HG02623 (cell line): Measurements from ENCODE around the gene SASH1.

Experiments used
- ATAC-seq: cut with Tn5 transposase; IDR thresholded peaks from one replicate; pipeline ENCODE4 v1.9.1; 2021; ENCODE audit warnings: moderate library complexity; ENCODE audit not compliant: unreplicated experiment

Gene SASH1

GRCh38 chr6:148487461-148487860 is 144.8 kb downstream of the SASH1 start:
- ATAC-seq: no peak

GRCh38 chr6:148491638-148492251 is 149.1 kb downstream of the SASH1 start:
- ATAC-seq: no peak

GRCh38 chr6:148492654-148493290 is 150.1 kb downstream of the SASH1 start:
- no peak for ATAC-seq

GRCh38 chr6:148493424-148493823 is 150.8 kb downstream of the SASH1 start:
- ATAC-seq: no peak

- ATAC-seq: no peak
These were observed 151.6 kb downstream of the SASH1 start for GRCh38 chr6:148494226-148494625.

- no peak for ATAC-seq
These were observed 152.4 kb downstream of the SASH1 start for GRCh38 chr6:148495029-148495428.

- no peak for ATAC-seq
These were observed 154.6 kb downstream of the SASH1 start for GRCh38 chr6:148497257-148497656.

GRCh38 chr6:148497717-148498116 is 155.1 kb downstream of the SASH1 start:
- no peak for ATAC-seq

GRCh38 chr6:148500402-148500801 is 157.8 kb downstream of the SASH1 start:
- ATAC-seq: no peak

- ATAC-seq: no peak
These were observed 158.5 kb downstream of the SASH1 start for GRCh38 chr6:148501178-148501590.

- no peak for ATAC-seq
These were observed 159.6 kb downstream of the SASH1 start for GRCh38 chr6:148502083-148502772.

GRCh38 chr6:148502773-148503135 is 160.1 kb downstream of the SASH1 start:
- ATAC-seq: no peak

GRCh38 chr6:148503703-148504102 is 161.1 kb downstream of the SASH1 start:
- ATAC-seq: no peak

- ATAC-seq: no peak
These were observed 165.1 kb downstream of the SASH1 start for GRCh38 chr6:148507774-148508173.

- no peak for ATAC-seq
These were observed 165.9 kb downstream of the SASH1 start for GRCh38 chr6:148508401-148509041.

- no peak for ATAC-seq
These were observed 166.6 kb downstream of the SASH1 start for GRCh38 chr6:148509119-148509799.

GRCh38 chr6:148509800-148510581 is 167.4 kb downstream of the SASH1 start:
- ATAC-seq: peak; percentile 69

- ATAC-seq: no peak
These were observed 170.8 kb downstream of the SASH1 start for GRCh38 chr6:148513145-148514071.

- ATAC-seq: no peak
These were observed 171.6 kb downstream of the SASH1 start for GRCh38 chr6:148514091-148514845.
